ENCODE measurements around the gene AJUBA. TPM values are rescaled to one million over a fixed set of nuclear protein-coding genes. Genes with fewer than 3 reads are reported as not detected.

Gene AJUBA
- total RNA-seq, 1 experiment from 2014 or later = 32.7 TPM

GRCh38 chr14:22998329-22999012, 16.1 kb upstream of the AJUBA start:
- no peak for TF ChIP-seq CTCF (IDR thresholded peaks at IDR 0.05; ENCODE audit: unreplicated experiment)
- H3K9me3 Mint-ChIP-seq (ENCODE audit: low read depth, unreplicated experiment) = no peaks in the 10 kb centered on the region
- no peak for DNase-seq
- intact Hi-C loops (cut with micrococcal nuclease; ENCODE audit: unreplicated experiment) = no loop called here
- H3K27ac Mint-ChIP-seq (ENCODE audit: unreplicated experiment) = no peak overlapping the region
- no TSS peak for BruUV-seq (replicated peaks)
- no peak overlapping the region for H3K4me3 Mint-ChIP-seq (ENCODE audit: low read depth, unreplicated experiment)
- no peaks in the 10 kb centered on the region for H3K4me1 Mint-ChIP-seq (ENCODE audit: low read depth, unreplicated experiment)
- H3K27me3 Mint-ChIP-seq (ENCODE audit: unreplicated experiment) = no peaks in the 10 kb centered on the region
- CTCF ChIA-PET = no interaction called here
- H3K36me3 Mint-ChIP-seq (ENCODE audit: insufficient read depth, unreplicated experiment) = peaks cover 5% of the 10 kb centered on the region

- intact Hi-C loops (cut with micrococcal nuclease; ENCODE audit: unreplicated experiment) = no loop called here
- no peak for TF ChIP-seq CTCF (IDR thresholded peaks at IDR 0.05; ENCODE audit: unreplicated experiment)
- Mint-ChIP-seq H3K4me1 (ENCODE audit: low read depth, unreplicated experiment) (no peaks in the 10 kb centered on the region), H3K9me3 (ENCODE audit: low read depth, unreplicated experiment) (no peaks in the 10 kb centered on the region), H3K27ac (ENCODE audit: unreplicated experiment) (no peak overlapping the region), H3K36me3 (ENCODE audit: insufficient read depth, unreplicated experiment) (peaks cover 5% of the 10 kb centered on the region), H3K4me3 (ENCODE audit: low read depth, unreplicated experiment) (no peak overlapping the region), H3K27me3 (ENCODE audit: unreplicated experiment) (no peaks in the 10 kb centered on the region)
- no peak for DNase-seq
- CTCF ChIA-PET = interaction anchor here (0.9 kb wide), 1 partner anchor 11 kb away, joined by 4 read pairs; no protein-coding TSS in a partner anchor
- no TSS peak for BruUV-seq (replicated peaks)
Measured at GRCh38 chr14:22997676-22998323, 15.4 kb upstream of the AJUBA start.

GRCh38 chr14:22996768-22997654, 14.7 kb upstream of the AJUBA start:
- TF ChIP-seq CTCF (IDR thresholded peaks at IDR 0.05; ENCODE audit: unreplicated experiment) = no peak
- CTCF ChIA-PET = interaction anchor here (0.9 to 3.8 kb wide), 2 partner anchors 10 to 11 kb away, joined by 4 to 28 read pairs; no protein-coding TSS in a partner anchor
- DNase-seq = no peak
- intact Hi-C loops (cut with micrococcal nuclease; ENCODE audit: unreplicated experiment) = no loop called here
- H3K36me3 Mint-ChIP-seq (ENCODE audit: insufficient read depth, unreplicated experiment) = peaks cover 5% of the 10 kb centered on the region
- no peaks in the 10 kb centered on the region for H3K9me3 Mint-ChIP-seq (ENCODE audit: low read depth, unreplicated experiment)
- BruUV-seq (replicated peaks) = no TSS peak
- no peak overlapping the region for H3K27ac Mint-ChIP-seq (ENCODE audit: unreplicated experiment)
- no peak overlapping the region for H3K4me3 Mint-ChIP-seq (ENCODE audit: low read depth, unreplicated experiment)
- no peaks in the 10 kb centered on the region for H3K27me3 Mint-ChIP-seq (ENCODE audit: unreplicated experiment)
- no peaks in the 10 kb centered on the region for H3K4me1 Mint-ChIP-seq (ENCODE audit: low read depth, unreplicated experiment)

GRCh38 chr14:22995889-22996625, 13.7 kb upstream of the AJUBA start:
- H3K4me3 Mint-ChIP-seq (ENCODE audit: low read depth, unreplicated experiment) = no peak overlapping the region
- TF ChIP-seq CTCF (IDR thresholded peaks at IDR 0.05; ENCODE audit: unreplicated experiment) = no peak
- CTCF ChIA-PET = interaction anchor here (1.2 to 3.8 kb wide), 4 partner anchors 10 to 62 kb away, joined by 3 to 28 read pairs (median 16); partner anchors contain the start of gene HAUS4
- peaks cover 11% of the 10 kb centered on the region for H3K36me3 Mint-ChIP-seq (ENCODE audit: insufficient read depth, unreplicated experiment)
- H3K4me1 Mint-ChIP-seq (ENCODE audit: low read depth, unreplicated experiment) = no peaks in the 10 kb centered on the region
- no peak for DNase-seq
- H3K27me3 Mint-ChIP-seq (ENCODE audit: unreplicated experiment) = no peaks in the 10 kb centered on the region
- H3K9me3 Mint-ChIP-seq (ENCODE audit: low read depth, unreplicated experiment) = no peaks in the 10 kb centered on the region
- BruUV-seq (replicated peaks) = no TSS peak
- H3K27ac Mint-ChIP-seq (ENCODE audit: unreplicated experiment) = no peak overlapping the region
- intact Hi-C loops (cut with micrococcal nuclease; ENCODE audit: unreplicated experiment) = no loop called here

Measured in Calu3 (cell line).